Keratinocyte (primary cell): ENCODE results near the gene MMP21. TPM values are rescaled to one million over a fixed set of nuclear protein-coding genes. Genes with fewer than 3 reads are reported as not detected.

Experiments used
- DNase-seq: peaks from one replicate; pipeline ENCODE4 v3.0.0-alpha.2; 2011; ENCODE audit warnings: low read depth, missing footprints, low spot score
- FAIRE-seq: peaks from 2 replicates; lab custom pipeline; 2011; peaks lifted over from hg19 to GRCh38; lab: Jason Lieb, UNC
- H2AFZ ChIP-seq: 2 replicates; pipeline ENCODE4 v1.6.0; 2012; ENCODE audit warnings: low read length, control low read depth, inconsistent platforms; ENCODE audit not compliant: control insufficient read depth
- H3K27ac ChIP-seq: 2 replicates; pipeline ENCODE4 v1.5.1; 2011; ENCODE audit warnings: low read length; ENCODE audit not compliant: control insufficient read depth, insufficient read depth
- H3K27me3 ChIP-seq: 3 replicates; pipeline ENCODE4 v1.6.0; 2011; ENCODE audit warnings: low read length; ENCODE audit not compliant: control insufficient read depth, insufficient read depth; ENCODE audit errors: extremely low read depth
- H3K36me3 ChIP-seq, 2 experiments: 2 replicates in 1 of 2; 3 replicates in 1 of 2; pipeline ENCODE4 v1.5.1; 2011; ENCODE audit warnings: low read length in 2 of 2, mild to moderate bottlenecking in 1 of 2; ENCODE audit not compliant: control insufficient read depth in 2 of 2, insufficient read depth in 2 of 2; ENCODE audit errors: extremely low read depth in 1 of 2
- H3K4me1 ChIP-seq: 3 replicates; pipeline ENCODE4 v1.5.1; 2011; ENCODE audit warnings: low read length; ENCODE audit not compliant: control insufficient read depth, insufficient read depth; ENCODE audit errors: extremely low read depth
- H3K4me2 ChIP-seq: 3 replicates; pipeline ENCODE4 v1.6.0; 2011; ENCODE audit warnings: low read depth, low read length; ENCODE audit not compliant: control insufficient read depth, insufficient read depth; ENCODE audit errors: extremely low read depth
- H3K4me3 ChIP-seq, 3 experiments: fragments of 200-600 bp in 1 of 3; sonication (generic) in 1 of 3; 2 replicates in 2 of 3; 3 replicates in 1 of 3; pipeline ENCODE4 v1.5.1; 2011 to 2016; ENCODE audit warnings: low read length in 3 of 3, mild to moderate bottlenecking in 3 of 3, control low read depth in 2 of 3, inconsistent platforms in 1 of 3, low read depth in 1 of 3, mixed read lengths in 1 of 3, mixed run types in 1 of 3, moderate library complexity in 1 of 3; ENCODE audit not compliant: control insufficient read depth in 2 of 3, insufficient read depth in 2 of 3; ENCODE audit errors: extremely low read depth in 1 of 3
- H3K79me2 ChIP-seq: 2 replicates; pipeline ENCODE4 v1.6.0; 2012; ENCODE audit warnings: low read length; ENCODE audit not compliant: control insufficient read depth, insufficient read depth
- H3K9ac ChIP-seq: 3 replicates; pipeline ENCODE4 v1.6.0; 2011; ENCODE audit warnings: low read length; ENCODE audit not compliant: control insufficient read depth, insufficient read depth; ENCODE audit errors: extremely low read depth
- H3K9me1 ChIP-seq: 3 replicates; pipeline ENCODE4 v1.6.0; 2011; ENCODE audit warnings: low read length; ENCODE audit not compliant: control insufficient read depth, insufficient read depth; ENCODE audit errors: extremely low read depth
- H3K9me3 ChIP-seq: 2 replicates; pipeline ENCODE4 v1.5.1; 2012; ENCODE audit warnings: low read depth, low read length; ENCODE audit not compliant: control insufficient read depth
- H4K20me1 ChIP-seq: 3 replicates; pipeline ENCODE4 v1.6.0; 2011; ENCODE audit warnings: low read length; ENCODE audit not compliant: control insufficient read depth, insufficient read depth; ENCODE audit errors: extremely low read depth
- EZH2 ChIP-seq: IDR thresholded peaks from one replicate; pipeline ENCODE4 v1.6.1; 2012; ENCODE audit warnings: inconsistent platforms, mild to moderate bottlenecking, low read length, moderate library complexity
- dilution Hi-C: fragments of 300-500 bp; cut with MboI; formaldehyde crosslinking; loops from one replicate; pipeline ENCODE4 v1.7.0; 2020; ENCODE audit warnings: low sequenced_read_pairs; ENCODE audit not compliant: extremely low pct_ligation_motif_present
- polyA plus RNA-seq, 5 experiments: library from polyadenylated mRNA; depleted of rRNA in 3 of 5; stranded (reverse) in 3 of 5; stranded (forward) in 1 of 5; unstranded in 1 of 5; fragments of >200 nt; gene quantifications; 1 replicate in 1 of 5; 2 replicates in 3 of 5; 3 replicates in 1 of 5; pipeline versions ENCODE4 v1.2.1 to v1.2.3, GENCODE V29; 2011 to 2012; ENCODE audit warnings: missing spikeins in 2 of 5, low read depth in 1 of 5, low replicate concordance in 1 of 5
- TF ChIP-seq, protein P1 (sequence below), 3 experiments: IDR thresholded peaks in 1 of 3; conservative IDR thresholded peaks in 1 of 3; optimal IDR thresholded peaks in 1 of 3; 2 replicates in 2 of 3; 3 replicates in 1 of 3; pipeline versions ENCODE3 to v1.5.1; 2011; ENCODE audit warnings: low read length in 3 of 3, mild to moderate bottlenecking in 3 of 3, moderate library complexity in 2 of 3, control low read depth in 1 of 3, inconsistent platforms in 1 of 3; ENCODE audit not compliant: insufficient read depth in 2 of 3; ENCODE audit errors: extremely low read depth in 1 of 3

MMP21 gene
- polyA plus RNA-seq, 1 donor (not counting 4 experiments of a cell fraction or from before 2014, with no cell fraction given), result not detected

DNA sequence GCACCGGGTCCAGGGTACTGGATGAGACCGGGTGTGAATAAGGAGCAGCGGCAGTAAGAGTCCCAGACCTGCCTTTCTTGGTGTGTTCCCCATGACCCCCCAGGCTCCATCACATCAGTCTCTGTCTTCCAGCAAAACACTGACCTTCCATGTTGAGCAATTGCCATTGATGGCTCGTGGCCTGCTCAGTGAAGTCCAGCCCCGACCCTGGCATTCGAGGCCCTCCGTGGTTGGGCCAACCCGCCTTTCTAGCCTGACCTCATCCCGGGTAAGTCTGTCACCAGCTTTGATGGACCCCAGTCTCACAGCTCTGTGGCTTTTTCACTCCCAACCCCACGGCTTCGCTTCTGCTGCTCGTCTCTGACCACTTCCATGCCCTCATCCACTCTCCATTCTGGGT lies 6.4 kb downstream of the MMP21 start:
- Histone ChIP-seq H3K9me1 (no peaks in the 10 kb centered on the region), H3K27me3 (no peaks in the 10 kb centered on the region), H3K4me2 (no peak overlapping the region), H3K79me2 (no peaks in the 10 kb centered on the region), H3K27ac (no peak overlapping the region), H4K20me1 (no peaks in the 10 kb centered on the region), H3K4me1 (no peaks in the 10 kb centered on the region), H3K9ac (no peak overlapping the region), H3K9me3 (no peaks in the 10 kb centered on the region), H3K36me3 (peaks cover 4 to 6% of the 10 kb centered on the region in 2 experiments), H3K4me3 (no peak overlapping the region), H2AFZ (no peak overlapping the region)
- DNase-seq, result no peak
- no peak for TF ChIP-seq EZH2
- TF ChIP-seq, protein P1, sequence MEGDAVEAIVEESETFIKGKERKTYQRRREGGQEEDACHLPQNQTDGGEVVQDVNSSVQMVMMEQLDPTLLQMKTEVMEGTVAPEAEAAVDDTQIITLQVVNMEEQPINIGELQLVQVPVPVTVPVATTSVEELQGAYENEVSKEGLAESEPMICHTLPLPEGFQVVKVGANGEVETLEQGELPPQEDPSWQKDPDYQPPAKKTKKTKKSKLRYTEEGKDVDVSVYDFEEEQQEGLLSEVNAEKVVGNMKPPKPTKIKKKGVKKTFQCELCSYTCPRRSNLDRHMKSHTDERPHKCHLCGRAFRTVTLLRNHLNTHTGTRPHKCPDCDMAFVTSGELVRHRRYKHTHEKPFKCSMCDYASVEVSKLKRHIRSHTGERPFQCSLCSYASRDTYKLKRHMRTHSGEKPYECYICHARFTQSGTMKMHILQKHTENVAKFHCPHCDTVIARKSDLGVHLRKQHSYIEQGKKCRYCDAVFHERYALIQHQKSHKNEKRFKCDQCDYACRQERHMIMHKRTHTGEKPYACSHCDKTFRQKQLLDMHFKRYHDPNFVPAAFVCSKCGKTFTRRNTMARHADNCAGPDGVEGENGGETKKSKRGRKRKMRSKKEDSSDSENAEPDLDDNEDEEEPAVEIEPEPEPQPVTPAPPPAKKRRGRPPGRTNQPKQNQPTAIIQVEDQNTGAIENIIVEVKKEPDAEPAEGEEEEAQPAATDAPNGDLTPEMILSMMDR (optimal IDR thresholded peaks at IDR 0.05 in 1 of 3, IDR thresholded peaks at IDR 0.05 in 1 of 3, conservative IDR thresholded peaks at IDR 0.05 in 1 of 3; ENCODE audit: extremely low read depth in 1 of 3, insufficient read depth in 2 of 3, low read length in 3 of 3), result no peak
- no peak for FAIRE-seq
- dilution Hi-C loops, result no loop called here

DNA sequence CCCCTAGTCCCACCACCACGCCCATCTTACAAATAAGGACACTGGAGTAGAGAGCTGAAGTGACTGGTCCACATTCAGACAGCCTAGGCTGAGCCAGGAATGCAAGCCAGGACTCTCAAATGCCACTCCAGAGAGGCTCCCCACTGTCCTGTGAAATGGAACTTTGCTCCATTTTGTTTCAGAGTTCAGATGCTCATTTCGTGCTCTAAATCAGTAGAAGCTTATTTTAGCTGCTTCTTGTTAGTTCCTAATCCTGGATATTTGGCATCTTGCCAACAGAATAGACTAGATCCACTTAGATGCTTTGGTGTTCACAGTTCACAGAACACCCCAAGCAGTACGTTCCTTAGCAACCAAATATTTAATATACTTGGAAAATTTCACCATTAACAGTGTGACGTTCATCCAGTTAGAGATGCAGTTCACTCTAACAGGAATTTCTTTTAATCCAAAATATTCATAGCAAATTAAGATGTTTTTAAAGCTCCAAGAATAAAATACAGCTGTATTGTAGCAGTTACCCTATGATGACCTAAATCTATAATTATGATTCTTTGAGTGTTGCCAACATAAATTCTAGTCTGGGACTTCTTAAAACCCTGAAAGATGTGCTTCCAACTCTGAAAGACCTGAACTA lies 7.3 kb downstream of the MMP21 start:
- FAIRE-seq, result no peak

More for the DNA sequence above, 7.3 kb downstream of the MMP21 start:
- no peak overlapping the region for H3K27ac ChIP-seq
- TF ChIP-seq, protein P1 (optimal IDR thresholded peaks at IDR 0.05 in 1 of 3, IDR thresholded peaks at IDR 0.05 in 1 of 3, conservative IDR thresholded peaks at IDR 0.05 in 1 of 3; ENCODE audit: extremely low read depth in 1 of 3, insufficient read depth in 2 of 3, low read length in 3 of 3), result no peak
- no peak for TF ChIP-seq EZH2
- H3K9me3 ChIP-seq, result no peaks in the 10 kb centered on the region
- no peaks in the 10 kb centered on the region for H3K27me3 ChIP-seq
- H3K4me1 ChIP-seq, result no peaks in the 10 kb centered on the region
- H4K20me1 ChIP-seq, result no peaks in the 10 kb centered on the region
- H3K9me1 ChIP-seq, result no peaks in the 10 kb centered on the region
- H3K4me3 ChIP-seq, result no peak overlapping the region
- H3K4me2 ChIP-seq, result no peak overlapping the region
- H3K36me3 ChIP-seq, result peaks cover 5 to 10% of the 10 kb centered on the region in 2 experiments
- H3K9ac ChIP-seq, result no peak overlapping the region
- no peak for DNase-seq
- dilution Hi-C loops, result no loop called here
- no peaks in the 10 kb centered on the region for H3K79me2 ChIP-seq
- no peak overlapping the region for H2AFZ ChIP-seq
